Measurements from ENCODE around the gene BIRC5.

DNA sequence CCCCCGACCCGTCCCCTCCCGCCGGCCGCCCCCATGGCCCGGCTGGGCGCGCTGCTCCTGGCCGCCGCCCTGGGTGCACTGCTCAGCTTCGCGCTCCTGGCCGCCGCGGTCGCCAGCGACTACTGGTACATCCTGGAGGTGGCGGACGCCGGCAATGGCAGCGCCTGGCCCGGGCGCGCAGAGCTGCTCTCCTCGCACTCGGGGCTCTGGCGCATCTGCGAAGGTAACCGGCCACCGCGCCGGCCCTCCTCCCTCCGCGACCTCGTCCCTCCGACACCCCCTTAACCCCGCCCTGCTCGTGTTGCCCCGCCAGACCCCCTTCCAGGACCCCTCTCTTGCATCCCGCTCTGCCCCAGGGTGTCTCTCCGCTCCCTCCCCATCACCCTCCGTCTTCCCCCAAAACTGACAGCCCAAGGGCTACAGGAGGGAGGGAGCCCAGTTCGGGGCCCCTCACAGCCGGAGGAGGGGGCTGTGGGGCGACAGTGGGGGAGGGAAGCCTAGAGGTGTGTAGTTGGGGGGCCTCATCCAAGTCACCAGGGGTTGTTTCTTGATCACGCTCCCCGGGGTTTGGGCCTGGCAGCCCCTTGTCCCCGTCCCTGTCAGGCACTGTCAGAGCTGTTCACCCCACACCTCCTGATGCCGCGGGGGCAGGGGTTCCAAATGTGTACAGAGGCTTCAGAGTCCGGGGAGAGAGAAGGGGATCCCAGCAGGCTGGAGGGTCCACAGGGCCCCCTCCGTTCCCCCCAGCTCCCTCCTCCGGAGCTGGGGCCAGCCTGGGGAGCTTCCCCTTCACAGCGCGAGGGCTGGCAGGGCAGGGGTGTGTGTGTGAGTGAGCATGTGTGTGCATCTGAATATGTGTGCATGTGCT is 18.2 kb downstream of the BIRC5 start:
- TF ChIP-seq, protein P1, sequence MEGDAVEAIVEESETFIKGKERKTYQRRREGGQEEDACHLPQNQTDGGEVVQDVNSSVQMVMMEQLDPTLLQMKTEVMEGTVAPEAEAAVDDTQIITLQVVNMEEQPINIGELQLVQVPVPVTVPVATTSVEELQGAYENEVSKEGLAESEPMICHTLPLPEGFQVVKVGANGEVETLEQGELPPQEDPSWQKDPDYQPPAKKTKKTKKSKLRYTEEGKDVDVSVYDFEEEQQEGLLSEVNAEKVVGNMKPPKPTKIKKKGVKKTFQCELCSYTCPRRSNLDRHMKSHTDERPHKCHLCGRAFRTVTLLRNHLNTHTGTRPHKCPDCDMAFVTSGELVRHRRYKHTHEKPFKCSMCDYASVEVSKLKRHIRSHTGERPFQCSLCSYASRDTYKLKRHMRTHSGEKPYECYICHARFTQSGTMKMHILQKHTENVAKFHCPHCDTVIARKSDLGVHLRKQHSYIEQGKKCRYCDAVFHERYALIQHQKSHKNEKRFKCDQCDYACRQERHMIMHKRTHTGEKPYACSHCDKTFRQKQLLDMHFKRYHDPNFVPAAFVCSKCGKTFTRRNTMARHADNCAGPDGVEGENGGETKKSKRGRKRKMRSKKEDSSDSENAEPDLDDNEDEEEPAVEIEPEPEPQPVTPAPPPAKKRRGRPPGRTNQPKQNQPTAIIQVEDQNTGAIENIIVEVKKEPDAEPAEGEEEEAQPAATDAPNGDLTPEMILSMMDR (IDR thresholded peaks at IDR 0.05 in 2 of 3, conservative IDR thresholded peaks at IDR 0.05 in 1 of 3; ENCODE audit: borderline replicate concordance in 1 of 3, insufficient read depth in 1 of 3, low read depth in 2 of 3, low read length in 2 of 3): no peak
- TF ChIP-seq POLR2AphosphoS5 (IDR thresholded peaks at IDR 0.05; ENCODE audit: low read depth, low read length) (no peak), JUND (IDR thresholded peaks at IDR 0.05) (no peak), EZH2 (IDR thresholded peaks at IDR 0.05) (no peak), POLR2A (IDR thresholded peaks at IDR 0.05; ENCODE audit: borderline replicate concordance, extremely low read depth, insufficient read depth, insufficient read length) (no peak), EGR1 (IDR thresholded peaks at IDR 0.05; ENCODE audit: low read depth) (no peak), TCF7L2 (IDR thresholded peaks at IDR 0.05; ENCODE audit: borderline replicate concordance, extremely low read depth, insufficient read depth, insufficient read length) (no peak), RAD21 (IDR thresholded peaks at IDR 0.05; ENCODE audit: low read depth) (no peak)

Measured in HCT116 (cell line).